HFFc6 (cell line): ENCODE data around the gene NBDY. TPM values are rescaled to one million over a fixed set of nuclear protein-coding genes. Genes with fewer than 3 reads are reported as not detected.
"Not testable (repeated sequence)": the region's sequence is repeated elsewhere in the genome, so short reads cannot be mapped to it uniquely, and the experiment has no call there.

Experiments
- DNase-seq: peaks from one replicate; pipeline ENCODE4 v3.0.0-alpha.2; 2018
- H3K27ac Mint-ChIP-seq: 2 replicates; pipeline ENCODE4 v1.8.0; 2020; ENCODE audit warnings: mild to moderate bottlenecking, mixed read lengths
- H3K27me3 Mint-ChIP-seq: 2 replicates; pipeline ENCODE4 v1.8.0; 2021; ENCODE audit warnings: mild to moderate bottlenecking, moderate library complexity, mixed read lengths; ENCODE audit not compliant: insufficient read depth
- H3K36me3 Mint-ChIP-seq: 2 replicates; pipeline ENCODE4 v1.8.0; 2021; ENCODE audit warnings: low read depth, mixed read lengths
- H3K4me1 Mint-ChIP-seq: 2 replicates; pipeline ENCODE4 v1.8.0; 2020; ENCODE audit warnings: low read depth, mixed read lengths
- H3K4me3 Mint-ChIP-seq: 2 replicates; pipeline ENCODE4 v1.8.0; 2020; ENCODE audit warnings: mild to moderate bottlenecking, moderate library complexity, mixed read lengths
- H3K9me3 Mint-ChIP-seq: 2 replicates; pipeline ENCODE4 v1.8.0; 2020; ENCODE audit warnings: mild to moderate bottlenecking, mixed read lengths
- total RNA-seq, 6 experiments: library from RNA; stranded (reverse); fragmentation: NEBNext Ultra II Directional; extraction: Animal tissue kit (Norgen Biotek cat#: 25700); gene quantifications; 2 replicates in 1 of 6; 3 replicates in 5 of 6; pipeline ENCODE4 v1.2.3, GENCODE V29; 2021
- TF ChIP-seq, protein P1 (sequence below): fragments of 200-600 bp; sonication (generic); IDR thresholded peaks from 2 replicates; pipeline ENCODE4 v1.5.0; 2021; ENCODE audit warnings: antibody characterized with exemption, mild to moderate bottlenecking

Gene NBDY
- total RNA-seq, 6 experiments from 2014 or later, result 61.2 to 78.7 (median 68.3) TPM

DNA sequence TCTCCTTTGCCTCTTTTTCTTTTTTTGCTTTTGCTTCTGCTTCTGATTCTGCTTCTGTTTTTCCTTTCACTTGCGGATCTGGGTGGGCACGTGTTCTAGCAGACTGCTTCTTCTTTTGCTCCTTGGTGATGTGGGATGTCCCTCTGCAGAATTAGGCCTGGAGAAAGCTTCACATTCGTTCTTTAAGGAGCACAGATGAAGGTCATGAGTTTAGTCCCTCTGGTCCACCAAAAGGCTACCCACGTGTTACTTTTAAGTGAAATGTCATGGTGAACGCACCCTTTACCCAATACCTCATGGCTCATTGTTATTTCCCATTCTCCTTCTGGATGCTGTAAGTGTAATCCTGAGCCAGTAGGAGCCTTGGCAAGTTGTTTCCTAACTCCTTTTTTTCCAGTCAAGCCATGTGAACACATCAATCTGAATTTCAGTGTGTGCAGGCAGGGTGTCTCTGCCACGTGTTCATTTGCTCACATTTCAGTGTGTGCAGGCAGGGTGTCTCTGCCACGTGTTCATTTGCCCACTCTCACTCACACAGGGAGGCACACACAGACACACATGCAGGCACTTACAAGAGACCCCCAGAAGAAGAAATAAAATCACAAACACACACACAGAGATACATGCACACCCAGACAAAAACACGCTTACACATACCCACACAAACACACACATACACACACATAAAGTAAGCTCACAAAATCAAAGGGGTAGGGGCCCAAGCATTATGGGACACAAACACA, 36.9 kb downstream of the NBDY start:
- peak overlapping the region; percentile 43 for H3K27ac Mint-ChIP-seq
- no peak for DNase-seq
- peaks cover 40% of the 10 kb centered on the region for H3K4me1 Mint-ChIP-seq
- TF ChIP-seq, protein P1, sequence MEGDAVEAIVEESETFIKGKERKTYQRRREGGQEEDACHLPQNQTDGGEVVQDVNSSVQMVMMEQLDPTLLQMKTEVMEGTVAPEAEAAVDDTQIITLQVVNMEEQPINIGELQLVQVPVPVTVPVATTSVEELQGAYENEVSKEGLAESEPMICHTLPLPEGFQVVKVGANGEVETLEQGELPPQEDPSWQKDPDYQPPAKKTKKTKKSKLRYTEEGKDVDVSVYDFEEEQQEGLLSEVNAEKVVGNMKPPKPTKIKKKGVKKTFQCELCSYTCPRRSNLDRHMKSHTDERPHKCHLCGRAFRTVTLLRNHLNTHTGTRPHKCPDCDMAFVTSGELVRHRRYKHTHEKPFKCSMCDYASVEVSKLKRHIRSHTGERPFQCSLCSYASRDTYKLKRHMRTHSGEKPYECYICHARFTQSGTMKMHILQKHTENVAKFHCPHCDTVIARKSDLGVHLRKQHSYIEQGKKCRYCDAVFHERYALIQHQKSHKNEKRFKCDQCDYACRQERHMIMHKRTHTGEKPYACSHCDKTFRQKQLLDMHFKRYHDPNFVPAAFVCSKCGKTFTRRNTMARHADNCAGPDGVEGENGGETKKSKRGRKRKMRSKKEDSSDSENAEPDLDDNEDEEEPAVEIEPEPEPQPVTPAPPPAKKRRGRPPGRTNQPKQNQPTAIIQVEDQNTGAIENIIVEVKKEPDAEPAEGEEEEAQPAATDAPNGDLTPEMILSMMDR, result no peak
- H3K9me3 Mint-ChIP-seq, result no peaks in the 10 kb centered on the region
- no peaks in the 10 kb centered on the region for H3K36me3 Mint-ChIP-seq
- H3K4me3 Mint-ChIP-seq, result no peak overlapping the region
- no peaks in the 10 kb centered on the region; the same call in 1 of the 2 replicates for H3K27me3 Mint-ChIP-seq

DNA sequence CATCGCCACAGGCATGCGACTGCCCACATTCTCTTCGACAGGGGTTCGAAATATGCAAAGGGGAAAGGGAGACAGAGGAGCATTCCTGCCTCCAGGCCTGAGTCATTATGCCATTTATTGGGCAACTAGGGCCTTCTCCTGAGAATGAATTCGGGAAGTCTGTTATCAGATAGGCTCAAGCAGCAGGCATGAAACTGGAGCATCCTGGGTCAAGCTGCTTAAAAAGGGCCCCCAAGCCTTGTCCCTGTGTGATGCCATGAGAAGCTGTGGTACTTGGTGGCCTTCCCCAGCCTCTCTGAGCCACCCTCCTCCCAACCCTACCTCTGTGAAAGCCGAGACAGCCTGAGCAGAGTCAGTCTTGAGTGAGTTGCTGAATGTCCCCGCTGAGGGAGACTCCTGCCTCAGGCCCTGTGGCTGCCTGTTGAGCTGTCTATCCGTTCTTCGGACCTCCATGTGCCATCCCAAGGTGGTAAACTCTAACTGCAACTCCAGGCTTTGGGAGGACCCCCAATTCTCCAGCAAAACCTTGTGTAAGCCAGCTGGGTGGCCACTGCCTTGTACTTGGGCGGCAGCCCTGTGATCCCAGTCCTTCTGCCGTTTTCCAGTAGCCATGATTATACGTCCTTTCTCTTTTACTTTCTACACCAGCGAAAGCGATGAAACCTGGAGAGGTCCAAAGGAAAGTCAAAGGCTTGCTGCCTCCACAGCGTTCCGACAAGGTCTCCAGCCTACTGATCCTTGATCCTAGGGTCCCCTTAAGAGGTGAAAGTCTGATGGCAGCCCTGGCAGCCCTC, 37.7 kb downstream of the NBDY start:
- H3K36me3 Mint-ChIP-seq, result no peaks in the 10 kb centered on the region
- H3K27ac Mint-ChIP-seq, result peak overlapping the region; percentile 42
- TF ChIP-seq, protein P1, result no peak
- peaks cover 33% of the 10 kb centered on the region for H3K4me1 Mint-ChIP-seq
- peak; percentile 9 for DNase-seq
- H3K4me3 Mint-ChIP-seq, result no peak overlapping the region
- H3K27me3 Mint-ChIP-seq, result no peaks in the 10 kb centered on the region
- H3K9me3 Mint-ChIP-seq, result no peaks in the 10 kb centered on the region

DNA sequence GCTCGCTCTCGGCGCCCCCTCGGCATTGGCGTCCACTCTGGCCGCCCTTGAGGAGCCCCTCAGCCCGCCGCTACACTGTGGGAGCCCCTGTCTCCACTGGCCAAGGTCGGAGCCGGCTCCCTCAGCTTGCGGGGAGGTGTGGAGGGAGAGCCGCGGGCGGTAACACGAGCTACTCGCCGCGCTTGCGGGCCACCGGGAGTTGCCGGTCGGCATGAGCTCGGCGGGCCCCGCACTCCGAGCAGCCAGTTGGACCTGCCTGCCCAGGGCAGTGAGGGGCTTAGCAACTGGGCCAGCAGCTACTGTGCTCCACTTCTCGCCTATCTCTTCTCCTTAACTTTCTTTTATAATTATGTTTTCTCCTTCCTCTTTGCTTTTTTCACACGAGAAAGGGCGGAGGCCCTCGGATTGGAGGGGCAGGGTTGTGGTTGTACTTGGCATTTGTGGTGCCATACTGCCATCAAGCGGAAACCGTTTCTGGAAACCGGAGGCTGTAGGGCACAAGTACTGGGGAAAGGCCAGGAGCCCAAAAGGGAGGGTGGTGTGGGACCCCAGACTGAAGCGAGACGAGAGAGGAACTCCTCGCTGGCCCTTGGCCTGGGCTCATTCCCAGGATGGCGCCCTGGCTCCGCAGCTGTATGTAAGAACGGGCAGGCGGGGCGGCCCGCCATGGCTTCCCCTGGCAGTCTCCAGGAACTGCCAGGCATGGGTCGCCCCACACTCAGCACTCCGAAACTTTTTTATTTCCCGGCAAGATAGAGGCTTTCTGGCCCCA, 38.5 kb downstream of the NBDY start:
- not testable (repeated sequence) for H3K27me3 Mint-ChIP-seq, H3K27ac Mint-ChIP-seq, H3K4me3 Mint-ChIP-seq, DNase-seq, H3K36me3 Mint-ChIP-seq, H3K9me3 Mint-ChIP-seq
- H3K4me1 Mint-ChIP-seq, result peaks cover 26% of the 10 kb centered on the region

DNA sequence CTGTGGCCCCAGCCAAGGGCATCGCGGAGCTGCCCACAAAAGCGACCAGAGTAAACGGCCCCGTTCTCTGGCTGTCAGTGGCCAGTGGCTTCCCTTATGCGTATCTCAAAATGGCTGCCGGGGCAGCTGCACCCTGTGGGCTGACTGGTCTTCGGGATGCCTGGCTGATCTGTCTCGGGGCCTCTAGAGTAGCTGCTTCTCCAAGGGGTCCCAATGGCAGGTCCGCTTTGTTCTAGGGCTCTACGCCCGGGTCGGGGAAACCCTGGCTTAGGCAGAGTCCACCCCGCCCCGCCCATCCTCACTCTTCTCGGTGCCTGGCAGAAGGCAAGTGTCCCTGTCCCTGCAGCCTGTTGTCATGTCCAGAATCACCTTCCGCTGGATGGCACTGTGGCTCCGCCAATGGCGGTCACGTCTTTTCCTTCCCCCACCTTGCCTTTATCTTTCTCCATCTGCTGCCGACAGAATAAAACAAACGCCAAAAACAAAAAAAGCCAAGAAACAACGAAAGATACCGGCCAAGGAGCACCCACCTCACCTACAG, 39.1 kb downstream of the NBDY start:
- H3K36me3 Mint-ChIP-seq, H3K27ac Mint-ChIP-seq, H3K4me3 Mint-ChIP-seq, DNase-seq, H3K9me3 Mint-ChIP-seq, H3K27me3 Mint-ChIP-seq: not testable (repeated sequence)
- peaks cover 22% of the 10 kb centered on the region for H3K4me1 Mint-ChIP-seq

DNA sequence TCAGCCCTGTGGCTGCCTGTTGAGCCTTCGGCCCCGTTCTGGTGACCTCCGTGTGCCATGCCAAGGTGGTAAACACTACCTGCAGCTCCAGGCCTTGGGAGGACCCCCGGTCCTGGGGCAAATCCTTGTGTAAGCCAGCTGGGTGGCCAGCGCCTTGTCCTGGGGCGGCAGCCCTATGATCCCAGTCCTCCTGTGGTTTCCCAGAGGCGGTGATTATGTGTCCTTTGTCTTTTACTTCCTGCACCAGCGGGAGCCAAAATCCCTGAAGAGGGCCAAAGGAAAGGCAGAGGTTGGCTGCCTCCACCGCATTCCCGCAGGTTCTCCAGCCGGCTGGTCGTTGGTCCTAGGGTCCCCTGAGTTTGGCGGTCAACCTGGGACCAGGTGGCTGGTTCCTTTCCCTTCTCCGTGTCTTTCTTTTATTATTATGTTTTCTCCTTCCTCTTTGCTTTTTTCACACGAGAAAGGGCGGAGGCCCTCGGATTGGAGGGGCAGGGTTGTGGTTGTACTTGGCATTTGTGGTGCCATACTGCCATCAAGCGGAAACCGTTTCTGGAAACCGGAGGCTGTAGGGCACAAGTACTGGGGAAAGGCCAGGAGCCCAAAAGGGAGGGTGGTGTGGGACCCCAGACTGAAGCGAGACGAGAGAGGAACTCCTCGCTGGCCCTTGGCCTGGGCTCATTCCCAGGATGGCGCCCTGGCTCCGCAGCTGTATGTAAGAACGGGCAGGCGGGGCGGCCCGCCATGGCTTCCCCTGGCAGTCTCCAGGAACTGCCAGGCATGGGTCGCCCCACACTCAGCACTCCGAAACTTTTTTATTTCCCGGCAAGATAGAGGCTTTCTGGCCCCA, 43.9 kb downstream of the NBDY start:
- not testable (repeated sequence) for H3K4me3 Mint-ChIP-seq, H3K4me1 Mint-ChIP-seq, H3K27me3 Mint-ChIP-seq, H3K9me3 Mint-ChIP-seq, H3K36me3 Mint-ChIP-seq, H3K27ac Mint-ChIP-seq, DNase-seq

DNA sequence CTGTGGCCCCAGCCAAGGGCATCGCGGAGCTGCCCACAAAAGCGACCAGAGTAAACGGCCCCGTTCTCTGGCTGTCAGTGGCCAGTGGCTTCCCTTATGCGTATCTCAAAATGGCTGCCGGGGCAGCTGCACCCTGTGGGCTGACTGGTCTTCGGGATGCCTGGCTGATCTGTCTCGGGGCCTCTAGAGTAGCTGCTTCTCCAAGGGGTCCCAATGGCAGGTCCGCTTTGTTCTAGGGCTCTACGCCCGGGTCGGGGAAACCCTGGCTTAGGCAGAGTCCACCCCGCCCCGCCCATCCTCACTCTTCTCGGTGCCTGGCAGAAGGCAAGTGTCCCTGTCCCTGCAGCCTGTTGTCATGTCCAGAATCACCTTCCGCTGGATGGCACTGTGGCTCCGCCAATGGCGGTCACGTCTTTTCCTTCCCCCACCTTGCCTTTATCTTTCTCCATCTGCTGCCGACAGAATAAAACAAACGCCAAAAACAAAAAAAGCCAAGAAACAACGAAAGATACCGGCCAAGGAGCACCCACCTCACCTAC, 44.5 kb downstream of the NBDY start:
- not testable (repeated sequence) for H3K4me3 Mint-ChIP-seq, H3K27ac Mint-ChIP-seq, H3K36me3 Mint-ChIP-seq, H3K9me3 Mint-ChIP-seq, H3K27me3 Mint-ChIP-seq, DNase-seq, H3K4me1 Mint-ChIP-seq

DNA sequence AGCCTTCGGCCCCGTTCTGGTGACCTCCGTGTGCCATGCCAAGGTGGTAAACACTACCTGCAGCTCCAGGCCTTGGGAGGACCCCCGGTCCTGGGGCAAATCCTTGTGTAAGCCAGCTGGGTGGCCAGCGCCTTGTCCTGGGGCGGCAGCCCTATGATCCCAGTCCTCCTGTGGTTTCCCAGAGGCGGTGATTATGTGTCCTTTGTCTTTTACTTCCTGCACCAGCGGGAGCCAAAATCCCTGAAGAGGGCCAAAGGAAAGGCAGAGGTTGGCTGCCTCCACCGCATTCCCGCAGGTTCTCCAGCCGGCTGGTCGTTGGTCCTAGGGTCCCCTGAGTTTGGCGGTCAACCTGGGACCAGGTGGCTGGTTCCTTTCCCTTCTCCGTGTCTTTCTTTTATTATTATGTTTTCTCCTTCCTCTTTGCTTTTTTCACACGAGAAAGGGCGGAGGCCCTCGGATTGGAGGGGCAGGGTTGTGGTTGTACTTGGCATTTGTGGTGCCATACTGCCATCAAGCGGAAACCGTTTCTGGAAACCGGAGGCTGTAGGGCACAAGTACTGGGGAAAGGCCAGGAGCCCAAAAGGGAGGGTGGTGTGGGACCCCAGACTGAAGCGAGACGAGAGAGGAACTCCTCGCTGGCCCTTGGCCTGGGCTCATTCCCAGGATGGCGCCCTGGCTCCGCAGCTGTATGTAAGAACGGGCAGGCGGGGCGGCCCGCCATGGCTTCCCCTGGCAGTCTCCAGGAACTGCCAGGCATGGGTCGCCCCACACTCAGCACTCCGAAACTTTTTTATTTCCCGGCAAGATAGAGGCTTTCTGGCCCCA, 49.3 kb downstream of the NBDY start:
- not testable (repeated sequence) for H3K4me3 Mint-ChIP-seq, H3K9me3 Mint-ChIP-seq, H3K27ac Mint-ChIP-seq, H3K27me3 Mint-ChIP-seq, H3K4me1 Mint-ChIP-seq, DNase-seq, H3K36me3 Mint-ChIP-seq

DNA sequence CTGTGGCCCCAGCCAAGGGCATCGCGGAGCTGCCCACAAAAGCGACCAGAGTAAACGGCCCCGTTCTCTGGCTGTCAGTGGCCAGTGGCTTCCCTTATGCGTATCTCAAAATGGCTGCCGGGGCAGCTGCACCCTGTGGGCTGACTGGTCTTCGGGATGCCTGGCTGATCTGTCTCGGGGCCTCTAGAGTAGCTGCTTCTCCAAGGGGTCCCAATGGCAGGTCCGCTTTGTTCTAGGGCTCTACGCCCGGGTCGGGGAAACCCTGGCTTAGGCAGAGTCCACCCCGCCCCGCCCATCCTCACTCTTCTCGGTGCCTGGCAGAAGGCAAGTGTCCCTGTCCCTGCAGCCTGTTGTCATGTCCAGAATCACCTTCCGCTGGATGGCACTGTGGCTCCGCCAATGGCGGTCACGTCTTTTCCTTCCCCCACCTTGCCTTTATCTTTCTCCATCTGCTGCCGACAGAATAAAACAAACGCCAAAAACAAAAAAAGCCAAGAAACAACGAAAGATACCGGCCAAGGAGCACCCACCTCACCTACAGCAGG, 50.0 kb downstream of the NBDY start:
- DNase-seq, H3K36me3 Mint-ChIP-seq, H3K4me3 Mint-ChIP-seq, H3K27me3 Mint-ChIP-seq, H3K4me1 Mint-ChIP-seq, H3K27ac Mint-ChIP-seq, H3K9me3 Mint-ChIP-seq: not testable (repeated sequence)

DNA sequence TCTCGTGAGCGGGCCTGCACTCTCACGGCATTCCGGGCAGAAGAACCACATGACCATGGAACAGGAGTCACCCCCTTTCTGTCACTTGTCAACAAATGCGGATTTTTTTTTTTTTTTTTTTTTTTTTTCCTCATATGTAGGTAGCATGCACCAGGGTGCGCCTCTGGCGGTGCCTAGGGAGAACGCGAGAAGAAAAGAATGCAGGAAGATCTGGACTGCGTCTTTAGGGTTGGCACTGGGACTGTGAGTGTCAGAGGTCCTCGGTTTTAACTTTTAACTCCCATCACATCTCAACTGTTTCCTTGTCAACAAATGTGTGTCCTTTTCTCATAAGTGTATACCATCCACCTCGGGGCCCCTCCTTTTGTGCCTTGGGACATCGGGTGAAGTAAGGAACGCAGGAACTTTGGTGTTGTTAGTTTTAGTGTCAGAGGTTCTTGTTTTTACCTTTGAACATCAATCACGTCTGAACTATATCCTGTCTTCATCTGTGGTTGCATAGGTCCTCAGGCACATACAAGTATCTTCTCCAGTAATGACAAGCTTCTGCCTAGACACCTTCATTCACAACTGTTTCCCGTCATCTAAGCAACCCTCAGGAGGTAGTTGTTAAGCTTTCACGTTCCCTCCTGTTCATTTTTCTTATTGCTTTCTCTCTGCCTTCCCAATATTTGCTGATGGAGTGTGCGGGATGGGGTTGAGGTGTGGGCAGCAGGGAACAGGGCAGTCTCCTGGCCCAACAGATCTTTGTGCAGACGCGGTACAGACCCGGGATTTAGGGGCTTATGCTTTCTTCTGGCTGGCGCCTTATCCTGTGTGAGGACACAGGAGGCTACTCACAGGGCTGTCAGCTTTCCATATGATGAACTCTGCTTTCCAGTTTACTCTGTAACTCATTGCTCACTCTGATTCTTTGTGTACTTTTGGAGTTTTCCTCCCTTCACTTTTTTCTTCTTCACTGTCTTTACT, 51.9 kb downstream of the NBDY start:
- H3K36me3 Mint-ChIP-seq, H3K4me1 Mint-ChIP-seq, DNase-seq, H3K9me3 Mint-ChIP-seq, H3K27me3 Mint-ChIP-seq, H3K4me3 Mint-ChIP-seq, H3K27ac Mint-ChIP-seq: not testable (repeated sequence)
